GM21423 (cell line): ENCODE measurements around the gene PAXX.

Experiments
- ATAC-seq: cut with Tn5 transposase; IDR thresholded peaks from one replicate; pipeline ENCODE4 v1.9.1; 2021; ENCODE audit warnings: mild to moderate bottlenecking, moderate library complexity; ENCODE audit not compliant: unreplicated experiment

Gene PAXX

GRCh38 chr9:137015540-137015930 is 23.3 kb downstream of the PAXX start:
- ATAC-seq = no peak

- no peak for ATAC-seq
Measured at GRCh38 chr9:137015976-137016375, 23.8 kb downstream of the PAXX start.

GRCh38 chr9:137016436-137016835 is 24.2 kb downstream of the PAXX start:
- no peak for ATAC-seq

- ATAC-seq = no peak
Measured at GRCh38 chr9:137017071-137017470, 24.8 kb downstream of the PAXX start.

- no peak for ATAC-seq
Measured at GRCh38 chr9:137017791-137018497, 25.7 kb downstream of the PAXX start.

DNA sequence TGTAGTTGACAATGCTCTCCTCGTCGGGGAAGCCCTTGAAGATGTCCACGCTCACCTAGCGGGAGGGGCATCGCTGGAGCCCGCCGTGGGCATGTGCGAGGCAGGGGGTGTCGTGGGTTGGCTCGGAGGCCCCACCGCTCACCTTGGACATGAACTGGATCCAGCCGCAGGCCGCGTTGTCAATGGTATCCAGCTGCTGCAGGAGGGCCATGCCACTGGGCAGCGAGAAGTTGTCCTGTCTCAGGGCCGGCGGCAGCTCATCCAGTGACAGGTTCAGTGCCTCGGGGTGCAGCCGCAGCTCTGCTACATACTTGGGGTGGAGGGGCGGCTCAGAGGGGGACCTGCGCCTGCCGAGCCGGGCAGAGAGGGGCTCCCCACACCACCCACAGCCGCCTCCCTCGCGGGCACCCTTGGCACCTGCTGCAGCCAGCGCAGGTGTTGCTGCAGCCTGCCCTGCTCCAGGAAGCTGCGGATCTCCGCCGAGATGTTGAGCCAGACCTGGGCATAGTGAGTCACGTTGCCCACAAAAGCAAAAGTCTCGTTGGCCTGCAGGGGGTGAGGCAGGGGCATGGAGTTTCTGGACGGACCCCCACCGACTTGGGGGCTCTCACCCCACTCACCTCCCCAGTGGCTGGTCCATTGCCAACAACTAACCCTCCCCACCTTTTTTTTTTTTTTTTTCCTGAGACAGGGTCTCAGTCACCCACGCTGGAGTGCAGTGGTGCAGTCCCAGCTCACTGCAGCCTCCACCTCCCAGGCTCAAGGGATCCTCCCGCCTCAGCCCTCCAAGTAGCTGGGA is 26.7 kb downstream of the PAXX start:
- no peak for ATAC-seq

- ATAC-seq = no peak
Measured at GRCh38 chr9:137019891-137020683, 27.9 kb downstream of the PAXX start.

DNA sequence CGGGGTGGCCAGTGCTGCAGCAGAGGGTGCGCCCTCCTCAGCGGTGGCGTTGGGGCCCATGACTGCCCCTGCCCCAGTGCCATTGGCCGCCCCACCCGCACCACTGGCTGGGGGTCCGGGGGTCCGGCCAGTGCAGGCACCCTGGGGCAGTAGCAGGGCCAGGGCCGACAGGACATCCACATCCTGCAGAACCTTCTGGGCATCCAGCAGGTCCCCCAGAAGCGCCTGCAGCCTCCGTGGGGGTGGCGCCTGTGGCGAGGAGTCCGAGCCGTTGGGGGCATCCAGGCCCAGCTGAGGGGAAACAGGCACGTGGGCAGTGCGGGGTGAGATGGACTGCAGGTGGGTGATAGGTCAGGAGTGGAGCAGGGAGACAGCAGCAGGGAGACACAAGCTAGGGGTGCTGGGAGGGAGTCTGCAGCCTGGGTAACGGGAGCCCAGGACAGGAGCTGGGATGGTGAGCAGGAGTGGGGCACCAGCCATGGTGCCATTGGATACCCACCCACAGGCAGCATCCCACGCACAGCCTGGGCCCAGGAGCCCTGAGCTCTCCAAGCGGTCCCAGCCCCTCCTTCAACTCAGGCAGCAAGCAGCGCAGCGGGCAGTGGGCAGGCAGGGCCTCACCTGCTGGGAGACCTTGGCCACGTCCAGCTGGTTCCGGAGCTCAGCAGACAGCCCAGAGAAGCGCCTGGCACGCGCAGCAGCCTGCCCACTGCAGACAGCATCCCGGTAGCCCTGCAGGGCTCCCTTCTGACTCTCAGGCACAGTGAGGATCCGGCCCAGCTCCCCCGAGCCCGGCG is 28.7 kb downstream of the PAXX start:
- no peak for ATAC-seq

DNA sequence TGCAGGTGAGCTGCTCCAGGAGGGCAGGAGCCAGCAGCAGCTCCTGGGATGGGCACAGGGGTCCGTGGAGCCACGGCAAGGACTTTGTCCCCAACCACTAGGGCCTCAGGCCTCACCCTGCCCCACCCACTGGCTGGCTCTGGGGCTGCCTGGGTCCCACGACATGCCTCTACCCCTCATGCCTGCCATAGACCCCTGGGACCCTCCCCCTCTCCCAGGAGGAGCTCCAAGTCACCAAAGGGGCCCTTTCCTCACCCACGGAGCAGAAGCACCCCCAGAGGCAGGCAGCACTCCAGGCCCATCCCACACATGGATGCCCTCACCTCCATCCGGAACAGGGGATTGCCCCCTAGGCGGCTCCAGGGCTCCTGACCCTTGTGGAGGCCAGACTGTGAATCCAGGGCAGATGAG is 29.4 kb downstream of the PAXX start:
- ATAC-seq = no peak

- no peak for ATAC-seq
Measured at GRCh38 chr9:137021979-137022661, 29.9 kb downstream of the PAXX start.

GRCh38 chr9:137022662-137023008 is 30.4 kb downstream of the PAXX start:
- no peak for ATAC-seq

DNA sequence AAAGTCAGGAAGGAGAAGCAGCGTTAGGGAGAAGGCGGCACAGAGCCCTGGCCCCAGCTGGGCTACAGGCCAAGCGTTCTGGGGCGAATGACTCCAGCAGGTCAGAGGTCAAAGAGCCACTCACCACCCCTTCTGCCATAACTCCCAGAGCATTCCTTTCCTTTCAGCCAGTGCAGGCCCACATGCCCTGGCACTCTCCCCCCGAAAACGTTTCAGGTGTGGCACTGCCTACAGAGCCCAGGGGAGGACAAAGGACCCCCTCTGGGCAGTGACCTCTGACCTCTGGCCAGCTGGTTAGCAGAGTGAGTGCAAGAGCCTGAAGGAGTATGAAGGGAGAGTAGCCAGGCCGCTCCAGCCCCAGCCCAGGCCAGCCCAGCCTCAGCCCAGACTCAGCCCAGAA is 30.9 kb downstream of the PAXX start:
- ATAC-seq = no peak

- ATAC-seq = no peak
Measured at GRCh38 chr9:137023583-137023991, 31.4 kb downstream of the PAXX start.

DNA sequence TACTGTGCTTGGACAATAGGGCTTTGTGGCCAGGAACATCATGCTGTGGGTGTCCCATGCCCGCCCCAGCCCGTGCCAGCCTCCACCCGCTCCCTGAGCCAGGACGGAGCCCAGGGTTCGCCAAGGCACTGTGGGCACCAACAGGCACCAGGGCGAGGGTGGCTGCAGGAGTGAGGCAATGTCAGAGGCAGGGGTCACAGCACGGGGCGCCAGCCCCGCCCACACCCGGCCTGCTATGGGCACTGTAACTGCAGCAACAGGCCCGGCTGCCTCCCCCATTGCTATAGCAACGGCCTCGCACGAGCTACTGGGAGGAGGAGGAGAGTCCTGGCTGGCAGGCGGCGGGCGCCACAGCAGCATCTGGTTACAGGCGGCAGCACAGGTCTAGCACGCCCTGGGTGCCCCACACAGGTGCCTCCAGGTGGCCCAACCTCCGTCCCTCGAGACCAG is 33.3 kb downstream of the PAXX start:
- ATAC-seq = no peak

DNA sequence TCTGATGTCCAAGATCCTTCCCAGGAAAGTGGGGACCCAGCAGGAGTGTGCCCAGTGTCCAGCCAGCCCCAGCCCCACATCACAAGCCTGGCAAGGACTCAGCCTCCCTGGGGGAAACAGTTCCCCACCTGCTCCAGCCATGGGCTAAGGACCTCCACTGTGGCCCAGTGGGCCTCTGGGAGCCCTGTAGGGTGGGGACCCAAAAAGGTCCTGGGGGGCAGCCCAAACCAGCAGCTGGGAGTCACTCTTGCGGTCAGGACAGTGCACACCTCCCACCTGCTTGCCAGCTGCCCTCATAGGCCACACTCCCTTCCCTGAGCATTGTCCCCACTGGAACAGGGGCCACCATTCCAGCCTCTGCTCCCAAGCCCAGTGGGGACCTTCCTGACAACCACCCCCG is 34.2 kb downstream of the PAXX start:
- no peak for ATAC-seq

GRCh38 chr9:137026828-137027227 is 34.6 kb downstream of the PAXX start:
- ATAC-seq = no peak

GRCh38 chr9:137027369-137028262 is 35.4 kb downstream of the PAXX start, which contains the start of gene ABCA2:
TSS of gene ABCA2 (minus strand) at chr9:137028237. CDS start at chr9:137028140, 97 bp downstream.
- ATAC-seq = no peak

GRCh38 chr9:137028263-137029057 is 36.2 kb downstream of the PAXX start:
- ATAC-seq = no peak
